IPS DF 6.9 (cell line): Measurements from ENCODE around the gene IL20.

Experiments
- DNase-seq: peaks from one replicate; pipeline ENCODE4 v3.0.0-alpha.2; 2013; ENCODE audit warnings: low read depth, low spot score
- H3K27ac ChIP-seq: one replicate; pipeline ENCODE4 v1.5.1; 2013; ENCODE audit warnings: low read length, control low read depth
- H3K27me3 ChIP-seq: 2 replicates; pipeline ENCODE4 v1.6.1; 2013; ENCODE audit warnings: mild to moderate bottlenecking, low read length; ENCODE audit not compliant: control insufficient read depth, insufficient read depth
- H3K36me3 ChIP-seq: 2 replicates; pipeline ENCODE4 v1.6.1; 2013; ENCODE audit warnings: low read length; ENCODE audit not compliant: control insufficient read depth, insufficient read depth
- H3K4me1 ChIP-seq: 2 replicates; pipeline ENCODE4 v1.6.1; 2013; ENCODE audit warnings: low read length; ENCODE audit not compliant: control insufficient read depth, insufficient read depth
- H3K4me3 ChIP-seq: 2 replicates; pipeline ENCODE4 v1.5.1; 2013; ENCODE audit warnings: mild to moderate bottlenecking, low read length
- H3K9me3 ChIP-seq: 2 replicates; pipeline ENCODE4 v1.6.1; 2013; ENCODE audit warnings: low read length, inconsistent platforms; ENCODE audit not compliant: control insufficient read depth, insufficient read depth
- WGBS: extraction: QIAGEN DNeasy Blood & Tissue Kit; methylation state at CpG from one replicate; pipeline ENCODE4 v1.1.7; 2013; ENCODE audit warnings: mixed read lengths, missing lambda C conversion rate; ENCODE audit not compliant: insufficient read length, insufficient coverage; 5-methylcytosine and 5-hydroxymethylcytosine counted together

The IL20 gene

GRCh38 chr1:206909161-206909882, 43.9 kb downstream of the IL20 start:
- WGBS: no CpG with 5 or more reads among the region's 69 CpGs
- no peaks in the 10 kb centered on the region for H3K36me3 ChIP-seq
- no peak for DNase-seq
- H3K9me3 ChIP-seq: no peaks in the 10 kb centered on the region
- no peak overlapping the region for H3K27ac ChIP-seq
- H3K4me1 ChIP-seq: peaks cover 1% of the 10 kb centered on the region; the same call in 1 of the 2 replicates
- H3K27me3 ChIP-seq: no peaks in the 10 kb centered on the region; the same call in 1 of the 2 replicates
- peak overlapping the region; percentile 62; the same call in 1 of the 2 replicates for H3K4me3 ChIP-seq

GRCh38 chr1:206909883-206910318, 44.5 kb downstream of the IL20 start:
- Histone ChIP-seq H3K27ac (no peak overlapping the region), H3K9me3 (no peaks in the 10 kb centered on the region), H3K4me3 (peak overlapping the region; percentile 62; the same call in 1 of the 2 replicates), H3K36me3 (no peaks in the 10 kb centered on the region), H3K27me3 (no peaks in the 10 kb centered on the region; the same call in 1 of the 2 replicates), H3K4me1 (peaks cover 1% of the 10 kb centered on the region; the same call in 1 of the 2 replicates)
- no CpG with 5 or more reads among the region's 14 CpGs for WGBS
- no peak for DNase-seq

GRCh38 chr1:206911064-206911663, 45.7 kb downstream of the IL20 start:
- Histone ChIP-seq H3K36me3 (no peaks in the 10 kb centered on the region), H3K9me3 (no peaks in the 10 kb centered on the region), H3K4me3 (no peak overlapping the region), H3K27ac (no peak overlapping the region), H3K27me3 (no peaks in the 10 kb centered on the region; the same call in 1 of the 2 replicates), H3K4me1 (peaks cover 1% of the 10 kb centered on the region; the same call in 1 of the 2 replicates)
- DNase-seq: no peak
- no CpG with 5 or more reads among the region's 1 CpG for WGBS

- peak; percentile 58 for DNase-seq
- Histone ChIP-seq H3K9me3 (no peaks in the 10 kb centered on the region), H3K36me3 (no peaks in the 10 kb centered on the region), H3K27me3 (no peaks in the 10 kb centered on the region; the same call in 1 of the 2 replicates), H3K4me3 (no peak overlapping the region), H3K4me1 (peaks cover 1% of the 10 kb centered on the region; the same call in 1 of the 2 replicates), H3K27ac (no peak overlapping the region)
- WGBS: no CpG with 5 or more reads among the region's 7 CpGs
Observed at GRCh38 chr1:206912445-206913095, 47.1 kb downstream of the IL20 start.

- no peak overlapping the region for H3K27ac ChIP-seq
- whole genome bisulfite sequencing: no CpG with 5 or more reads among the region's 12 CpGs
- H3K27me3 ChIP-seq: no peaks in the 10 kb centered on the region; the same call in 1 of the 2 replicates
- no peaks in the 10 kb centered on the region for H3K36me3 ChIP-seq
- H3K9me3 ChIP-seq: no peaks in the 10 kb centered on the region
- peaks cover 1% of the 10 kb centered on the region; the same call in 1 of the 2 replicates for H3K4me1 ChIP-seq
- no peak for DNase-seq
- H3K4me3 ChIP-seq: no peak overlapping the region
Observed at GRCh38 chr1:206913766-206914537, 48.5 kb downstream of the IL20 start.

GRCh38 chr1:206915030-206915735, 49.8 kb downstream of the IL20 start:
- no CpG with 5 or more reads among the region's 15 CpGs for WGBS
- no peaks in the 10 kb centered on the region for H3K36me3 ChIP-seq
- H3K4me3 ChIP-seq: no peak overlapping the region
- H3K27me3 ChIP-seq: no peaks in the 10 kb centered on the region
- no peak overlapping the region for H3K27ac ChIP-seq
- H3K9me3 ChIP-seq: no peaks in the 10 kb centered on the region
- no peak for DNase-seq
- no peaks in the 10 kb centered on the region for H3K4me1 ChIP-seq

GRCh38 chr1:206916000-206916709, 50.7 kb downstream of the IL20 start:
- no peak overlapping the region for H3K4me3 ChIP-seq
- H3K27ac ChIP-seq: no peak overlapping the region
- no peaks in the 10 kb centered on the region for H3K27me3 ChIP-seq
- no peaks in the 10 kb centered on the region for H3K4me1 ChIP-seq
- H3K9me3 ChIP-seq: no peaks in the 10 kb centered on the region
- no CpG with 5 or more reads among the region's 8 CpGs for WGBS
- no peak for DNase-seq
- H3K36me3 ChIP-seq: no peaks in the 10 kb centered on the region

GRCh38 chr1:206918076-206918475, 52.7 kb downstream of the IL20 start:
- no peaks in the 10 kb centered on the region for H3K27me3 ChIP-seq
- H3K9me3 ChIP-seq: no peaks in the 10 kb centered on the region
- no peak for DNase-seq
- WGBS: no CpG with 5 or more reads among the region's 3 CpGs
- no peak overlapping the region for H3K4me3 ChIP-seq
- H3K36me3 ChIP-seq: no peaks in the 10 kb centered on the region
- H3K27ac ChIP-seq: no peak overlapping the region
- H3K4me1 ChIP-seq: no peaks in the 10 kb centered on the region
